HCT116 (cell line): ENCODE results near the gene A2M.

Experiments
- EZH2phosphoT487 ChIP-seq: fragments of 200-600 bp; IDR thresholded peaks from 2 replicates; pipeline ENCODE4 v1.6.1; 2018; ENCODE audit warnings: antibody characterized with exemption, borderline replicate concordance
- POLR2A ChIP-seq: IDR thresholded peaks from 2 replicates; pipeline ENCODE4 v1.7.0; 2011; ENCODE audit warnings: borderline replicate concordance; ENCODE audit not compliant: insufficient read depth, insufficient read length; ENCODE audit errors: extremely low read depth
- TF ChIP-seq, protein P1 (sequence below), 3 experiments: fragments of 200-600 bp in 1 of 3; sonication (generic) in 1 of 3; IDR thresholded peaks in 2 of 3; conservative IDR thresholded peaks in 1 of 3; 2 replicates each; pipeline ENCODE4 v1.5.1; 2012 to 2017; ENCODE audit warnings: low read depth in 2 of 3, low read length in 2 of 3, antibody characterized with exemption in 1 of 3, borderline replicate concordance in 1 of 3, control low read depth in 1 of 3, mild to moderate bottlenecking in 1 of 3, mixed read lengths in 1 of 3, mixed run types in 1 of 3, moderate library complexity in 1 of 3; ENCODE audit not compliant: insufficient read depth in 1 of 3
- TF ChIP-seq, protein P2 (sequence below): IDR thresholded peaks from 2 replicates; pipeline ENCODE4 v1.6.1; 2012
- TF ChIP-seq, protein P3 (sequence below): IDR thresholded peaks from 2 replicates; pipeline ENCODE4 v1.6.1; 2012; ENCODE audit warnings: low read depth

DNA sequence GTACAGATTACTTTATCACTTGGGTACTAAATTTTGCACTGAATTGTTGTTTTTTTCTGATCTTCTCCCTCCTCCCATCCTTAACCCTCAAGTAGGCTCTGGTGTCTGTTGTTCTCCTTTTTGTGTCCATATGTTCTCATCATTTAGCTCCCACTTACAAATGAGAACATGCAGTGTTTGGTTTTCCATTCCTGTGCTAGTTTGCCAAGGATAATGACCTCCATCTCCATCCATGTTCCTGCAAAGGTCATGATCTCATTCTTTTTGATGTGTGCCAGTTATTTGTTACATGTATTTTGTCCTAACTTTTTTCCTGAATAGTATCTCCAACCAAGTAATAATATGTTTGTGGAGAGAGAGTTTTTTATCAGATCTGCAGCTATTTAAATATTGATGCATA, 44.2 kb downstream of the A2M start:
- TF ChIP-seq, protein P1, sequence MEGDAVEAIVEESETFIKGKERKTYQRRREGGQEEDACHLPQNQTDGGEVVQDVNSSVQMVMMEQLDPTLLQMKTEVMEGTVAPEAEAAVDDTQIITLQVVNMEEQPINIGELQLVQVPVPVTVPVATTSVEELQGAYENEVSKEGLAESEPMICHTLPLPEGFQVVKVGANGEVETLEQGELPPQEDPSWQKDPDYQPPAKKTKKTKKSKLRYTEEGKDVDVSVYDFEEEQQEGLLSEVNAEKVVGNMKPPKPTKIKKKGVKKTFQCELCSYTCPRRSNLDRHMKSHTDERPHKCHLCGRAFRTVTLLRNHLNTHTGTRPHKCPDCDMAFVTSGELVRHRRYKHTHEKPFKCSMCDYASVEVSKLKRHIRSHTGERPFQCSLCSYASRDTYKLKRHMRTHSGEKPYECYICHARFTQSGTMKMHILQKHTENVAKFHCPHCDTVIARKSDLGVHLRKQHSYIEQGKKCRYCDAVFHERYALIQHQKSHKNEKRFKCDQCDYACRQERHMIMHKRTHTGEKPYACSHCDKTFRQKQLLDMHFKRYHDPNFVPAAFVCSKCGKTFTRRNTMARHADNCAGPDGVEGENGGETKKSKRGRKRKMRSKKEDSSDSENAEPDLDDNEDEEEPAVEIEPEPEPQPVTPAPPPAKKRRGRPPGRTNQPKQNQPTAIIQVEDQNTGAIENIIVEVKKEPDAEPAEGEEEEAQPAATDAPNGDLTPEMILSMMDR (IDR thresholded peaks at IDR 0.05 in 2 of 3, conservative IDR thresholded peaks at IDR 0.05 in 1 of 3; ENCODE audit: borderline replicate concordance in 1 of 3, insufficient read depth in 1 of 3, low read depth in 2 of 3, low read length in 2 of 3), result no peak
- TF ChIP-seq EZH2phosphoT487, result no peak
- TF ChIP-seq, protein P2, sequence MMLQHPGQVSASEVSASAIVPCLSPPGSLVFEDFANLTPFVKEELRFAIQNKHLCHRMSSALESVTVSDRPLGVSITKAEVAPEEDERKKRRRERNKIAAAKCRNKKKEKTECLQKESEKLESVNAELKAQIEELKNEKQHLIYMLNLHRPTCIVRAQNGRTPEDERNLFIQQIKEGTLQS, result no peak
- TF ChIP-seq POLR2A, result no peak
- TF ChIP-seq, protein P3, sequence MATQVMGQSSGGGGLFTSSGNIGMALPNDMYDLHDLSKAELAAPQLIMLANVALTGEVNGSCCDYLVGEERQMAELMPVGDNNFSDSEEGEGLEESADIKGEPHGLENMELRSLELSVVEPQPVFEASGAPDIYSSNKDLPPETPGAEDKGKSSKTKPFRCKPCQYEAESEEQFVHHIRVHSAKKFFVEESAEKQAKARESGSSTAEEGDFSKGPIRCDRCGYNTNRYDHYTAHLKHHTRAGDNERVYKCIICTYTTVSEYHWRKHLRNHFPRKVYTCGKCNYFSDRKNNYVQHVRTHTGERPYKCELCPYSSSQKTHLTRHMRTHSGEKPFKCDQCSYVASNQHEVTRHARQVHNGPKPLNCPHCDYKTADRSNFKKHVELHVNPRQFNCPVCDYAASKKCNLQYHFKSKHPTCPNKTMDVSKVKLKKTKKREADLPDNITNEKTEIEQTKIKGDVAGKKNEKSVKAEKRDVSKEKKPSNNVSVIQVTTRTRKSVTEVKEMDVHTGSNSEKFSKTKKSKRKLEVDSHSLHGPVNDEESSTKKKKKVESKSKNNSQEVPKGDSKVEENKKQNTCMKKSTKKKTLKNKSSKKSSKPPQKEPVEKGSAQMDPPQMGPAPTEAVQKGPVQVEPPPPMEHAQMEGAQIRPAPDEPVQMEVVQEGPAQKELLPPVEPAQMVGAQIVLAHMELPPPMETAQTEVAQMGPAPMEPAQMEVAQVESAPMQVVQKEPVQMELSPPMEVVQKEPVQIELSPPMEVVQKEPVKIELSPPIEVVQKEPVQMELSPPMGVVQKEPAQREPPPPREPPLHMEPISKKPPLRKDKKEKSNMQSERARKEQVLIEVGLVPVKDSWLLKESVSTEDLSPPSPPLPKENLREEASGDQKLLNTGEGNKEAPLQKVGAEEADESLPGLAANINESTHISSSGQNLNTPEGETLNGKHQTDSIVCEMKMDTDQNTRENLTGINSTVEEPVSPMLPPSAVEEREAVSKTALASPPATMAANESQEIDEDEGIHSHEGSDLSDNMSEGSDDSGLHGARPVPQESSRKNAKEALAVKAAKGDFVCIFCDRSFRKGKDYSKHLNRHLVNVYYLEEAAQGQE, result no peak
